SKM-1 treated with dmso at 0.1 percent for 144 hours (cell line): ENCODE data around the gene RASA3.
"Not testable (repeated sequence)": the region's sequence is repeated elsewhere in the genome, so short reads cannot be mapped to it uniquely, and the experiment has no call there.

Experiments used
- DNase-seq: peaks from one replicate; lab custom pipeline; 2025; ENCODE audit not compliant: unreplicated experiment; lab: John Stamatoyannopoulos, UW

The RASA3 gene

GRCh38 chr13:113995051-113995601, 137.3 kb downstream of the RASA3 start:
- DNase-seq, result no peak

- no peak for DNase-seq
Measured at GRCh38 chr13:113992276-113993005, 140.0 kb downstream of the RASA3 start.

- DNase-seq, result no peak
Measured at GRCh38 chr13:113991676-113992179, 140.7 kb downstream of the RASA3 start.

GRCh38 chr13:113991191-113991669, 141.2 kb downstream of the RASA3 start:
- DNase-seq, result no peak

- DNase-seq, result no peak
Measured at GRCh38 chr13:113990321-113990837, 142.0 kb downstream of the RASA3 start.

GRCh38 chr13:113989585-113990300, 142.7 kb downstream of the RASA3 start:
- DNase-seq, result no peak

GRCh38 chr13:113988859-113989258, 143.6 kb downstream of the RASA3 start:
- DNase-seq, result not testable (repeated sequence)

GRCh38 chr13:113982296-113982661, 150.1 kb downstream of the RASA3 start:
- DNase-seq, result no peak

- no peak for DNase-seq
Measured at GRCh38 chr13:113981611-113982295, 150.7 kb downstream of the RASA3 start.

GRCh38 chr13:113981194-113981605, 151.2 kb downstream of the RASA3 start:
- DNase-seq, result no peak

- DNase-seq, result no peak
Measured at GRCh38 chr13:113980489-113981064, 151.8 kb downstream of the RASA3 start.

- no peak for DNase-seq
Measured at GRCh38 chr13:113979791-113980471, 152.5 kb downstream of the RASA3 start.

GRCh38 chr13:113978741-113979481, 153.5 kb downstream of the RASA3 start:
- no peak for DNase-seq

GRCh38 chr13:113977976-113978375, 154.4 kb downstream of the RASA3 start:
- DNase-seq, result no peak

GRCh38 chr13:113976711-113977684, 155.4 kb downstream of the RASA3 start:
- no peak for DNase-seq

- DNase-seq, result no peak
Measured at GRCh38 chr13:113975416-113975815, 157.0 kb downstream of the RASA3 start.

GRCh38 chr13:113974304-113975281, 157.8 kb downstream of the RASA3 start:
- no peak for DNase-seq
